ENCODE data around the gene SLC39A13.
"Not testable (repeated sequence)": the region's sequence is repeated elsewhere in the genome, so short reads cannot be mapped to it uniquely, and the experiment has no call there.

SLC39A13 gene

DNA sequence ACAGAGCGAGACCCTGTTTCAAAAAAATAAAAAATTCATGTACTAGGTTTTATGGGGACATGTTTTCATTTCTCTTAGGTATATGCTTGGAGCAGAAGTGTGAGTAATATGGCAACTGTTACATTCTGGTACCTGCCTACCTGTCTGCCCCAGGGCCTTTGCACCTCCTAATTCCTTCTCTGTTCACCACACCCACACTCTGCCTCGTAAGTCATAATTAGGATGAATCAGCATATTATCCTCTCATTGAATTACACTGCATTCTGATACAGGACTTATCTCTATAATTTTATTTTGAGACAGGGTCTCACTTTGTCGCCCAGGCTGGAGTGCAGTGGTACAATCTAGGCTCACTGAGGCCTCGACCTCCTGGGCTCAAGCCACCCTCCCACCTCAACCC, 43.6 kb downstream of the SLC39A13 start:
- TF ChIP-seq, protein P1, sequence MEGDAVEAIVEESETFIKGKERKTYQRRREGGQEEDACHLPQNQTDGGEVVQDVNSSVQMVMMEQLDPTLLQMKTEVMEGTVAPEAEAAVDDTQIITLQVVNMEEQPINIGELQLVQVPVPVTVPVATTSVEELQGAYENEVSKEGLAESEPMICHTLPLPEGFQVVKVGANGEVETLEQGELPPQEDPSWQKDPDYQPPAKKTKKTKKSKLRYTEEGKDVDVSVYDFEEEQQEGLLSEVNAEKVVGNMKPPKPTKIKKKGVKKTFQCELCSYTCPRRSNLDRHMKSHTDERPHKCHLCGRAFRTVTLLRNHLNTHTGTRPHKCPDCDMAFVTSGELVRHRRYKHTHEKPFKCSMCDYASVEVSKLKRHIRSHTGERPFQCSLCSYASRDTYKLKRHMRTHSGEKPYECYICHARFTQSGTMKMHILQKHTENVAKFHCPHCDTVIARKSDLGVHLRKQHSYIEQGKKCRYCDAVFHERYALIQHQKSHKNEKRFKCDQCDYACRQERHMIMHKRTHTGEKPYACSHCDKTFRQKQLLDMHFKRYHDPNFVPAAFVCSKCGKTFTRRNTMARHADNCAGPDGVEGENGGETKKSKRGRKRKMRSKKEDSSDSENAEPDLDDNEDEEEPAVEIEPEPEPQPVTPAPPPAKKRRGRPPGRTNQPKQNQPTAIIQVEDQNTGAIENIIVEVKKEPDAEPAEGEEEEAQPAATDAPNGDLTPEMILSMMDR (IDR thresholded peaks at IDR 0.05; ENCODE audit: insufficient read depth, low read depth, low read length, missing control alignments): no peak
- H3K4me3 ChIP-seq (ENCODE audit: low read depth, low read length): no peak overlapping the region
- DNase-seq (ENCODE audit: low read depth): no peak

DNA sequence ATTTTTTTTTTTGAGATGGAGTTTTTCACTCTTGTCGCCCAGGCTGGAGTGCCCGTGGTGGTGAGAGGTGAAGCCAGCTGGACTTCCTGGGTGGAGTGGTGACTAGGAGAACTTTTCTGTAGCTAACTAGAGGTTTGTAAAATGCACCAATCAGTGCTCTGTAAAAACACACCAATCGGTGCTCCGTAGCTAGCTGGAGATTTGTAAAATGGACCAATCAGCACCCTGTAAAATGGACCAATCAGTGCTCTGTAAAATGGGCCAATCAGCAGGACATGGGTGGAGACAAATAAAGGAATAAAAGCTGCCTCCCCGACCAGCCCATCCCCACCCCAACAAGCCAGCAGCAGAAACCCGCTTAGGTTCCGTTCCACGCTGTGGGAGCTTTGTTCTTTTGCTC, 45.0 kb downstream of the SLC39A13 start:
- TF ChIP-seq, protein P1 (IDR thresholded peaks at IDR 0.05; ENCODE audit: insufficient read depth, low read depth, low read length, missing control alignments): no peak
- DNase-seq (ENCODE audit: low read depth): no peak
- no peak overlapping the region for H3K4me3 ChIP-seq (ENCODE audit: low read depth, low read length)

DNA sequence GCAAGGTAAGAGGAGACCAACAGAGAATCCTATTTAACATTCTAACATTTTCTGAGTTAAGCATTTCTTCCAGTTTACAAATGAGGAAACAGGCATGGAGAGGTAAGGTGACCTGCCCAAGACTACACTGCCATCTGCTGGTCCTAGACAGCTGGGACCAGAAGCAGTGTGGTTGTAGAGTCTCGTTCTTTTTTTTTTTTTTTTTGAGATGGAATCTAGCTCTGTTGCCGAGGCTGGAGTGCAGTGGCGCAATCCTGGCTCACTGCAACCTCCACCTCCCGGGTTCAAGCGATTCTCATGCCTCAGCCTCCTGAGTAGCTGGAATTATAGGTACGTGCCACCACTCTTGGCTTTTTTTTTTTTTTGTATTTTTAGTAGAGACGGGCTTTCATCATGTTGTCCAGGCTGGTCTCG, 45.9 kb downstream of the SLC39A13 start:
- DNase-seq (ENCODE audit: low read depth): peak; percentile 86
- not testable (repeated sequence) for H3K4me3 ChIP-seq (ENCODE audit: low read depth, low read length)
- TF ChIP-seq, protein P1 (IDR thresholded peaks at IDR 0.05; ENCODE audit: insufficient read depth, low read depth, low read length, missing control alignments): peak; percentile 83

DNA sequence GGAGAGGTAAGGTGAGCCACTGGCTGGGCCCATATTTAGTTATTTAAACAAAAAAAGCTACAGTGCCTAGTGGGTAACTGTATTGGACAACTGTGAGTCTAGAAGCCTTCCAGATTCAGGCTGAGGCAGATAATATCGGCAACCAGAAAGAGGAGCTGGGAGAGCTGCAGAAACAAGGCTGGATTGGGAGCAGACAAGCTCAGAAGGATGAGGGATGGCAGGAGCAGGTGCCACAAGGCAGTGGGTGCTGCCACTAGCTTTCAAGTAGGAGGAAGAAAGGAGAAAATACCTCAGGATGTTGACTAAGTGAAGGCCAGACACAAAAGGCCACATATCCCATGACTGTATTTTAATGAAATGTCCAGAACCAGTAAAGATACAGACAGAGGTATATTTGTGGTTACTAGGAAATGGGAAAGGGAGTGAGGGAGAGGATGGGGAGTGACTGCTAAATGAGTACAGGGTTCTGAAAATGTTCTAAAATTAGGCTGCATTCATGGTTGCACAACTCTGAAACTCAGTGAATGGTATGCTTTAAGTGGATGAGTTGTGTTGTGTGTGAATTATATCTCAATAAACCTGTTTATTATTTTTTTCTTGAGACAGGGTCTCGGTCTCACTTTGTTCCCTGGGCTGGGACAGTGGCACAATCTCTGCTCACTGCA, 52.3 kb downstream of the SLC39A13 start:
- no peak overlapping the region for H3K4me3 ChIP-seq (ENCODE audit: low read depth, low read length)
- no peak for DNase-seq (ENCODE audit: low read depth)
- TF ChIP-seq, protein P1 (IDR thresholded peaks at IDR 0.05; ENCODE audit: insufficient read depth, low read depth, low read length, missing control alignments): no peak

DNA sequence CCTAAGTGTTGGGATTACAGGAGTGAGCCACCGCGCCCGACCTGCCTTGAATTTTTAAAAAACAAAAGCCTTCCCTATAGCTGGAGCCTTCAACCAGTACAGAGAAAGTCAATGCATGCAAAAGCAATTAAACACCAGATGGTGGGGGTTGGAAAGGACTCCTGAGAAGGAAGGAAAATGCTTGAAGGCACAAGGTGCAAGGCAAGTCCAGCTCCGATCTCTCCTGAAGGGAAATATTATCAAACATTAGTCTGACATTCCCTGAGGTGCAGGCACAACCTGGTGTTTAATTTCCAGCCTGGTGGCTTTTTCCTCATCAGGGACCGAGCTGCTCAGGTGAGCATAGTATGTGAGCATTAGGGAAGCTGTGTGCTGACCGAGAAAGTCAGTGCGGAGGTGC, 53.5 kb downstream of the SLC39A13 start:
- TF ChIP-seq, protein P1 (IDR thresholded peaks at IDR 0.05; ENCODE audit: insufficient read depth, low read depth, low read length, missing control alignments): no peak
- no peak overlapping the region for H3K4me3 ChIP-seq (ENCODE audit: low read depth, low read length)
- no peak for DNase-seq (ENCODE audit: low read depth)

DNA sequence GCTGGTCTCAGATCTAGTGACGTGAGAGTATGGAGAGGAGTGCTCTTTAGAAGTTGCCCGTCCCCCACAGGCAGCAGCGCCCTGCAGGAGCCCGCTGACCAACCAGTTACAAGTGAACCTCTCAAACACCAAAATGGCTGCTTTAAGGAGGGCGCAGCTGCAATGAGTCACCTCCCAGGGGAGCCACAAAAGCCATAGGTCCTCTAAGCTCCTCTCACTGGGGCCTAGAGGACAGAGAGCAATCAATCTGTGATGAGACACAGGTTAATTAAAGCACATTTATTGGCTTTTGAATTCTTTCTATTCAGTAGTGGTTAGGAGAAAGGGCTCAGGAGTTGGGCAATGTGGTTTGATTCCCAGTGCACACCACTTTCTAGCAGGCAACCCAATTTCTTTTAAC, 56.1 kb downstream of the SLC39A13 start:
- TF ChIP-seq, protein P1 (IDR thresholded peaks at IDR 0.05; ENCODE audit: insufficient read depth, low read depth, low read length, missing control alignments): no peak
- DNase-seq (ENCODE audit: low read depth): no peak
- no peak overlapping the region for H3K4me3 ChIP-seq (ENCODE audit: low read depth, low read length)

All from GM12865 (cell line).